ENCODE results near the gene PRKAG3.

PRKAG3 gene

GRCh38 chr2:218812861-218813260 is 18.7 kb downstream of the PRKAG3 start:
- no peak for DNase-seq

GRCh38 chr2:218812096-218812815 is 19.3 kb downstream of the PRKAG3 start:
- DNase-seq, result no peak

DNA sequence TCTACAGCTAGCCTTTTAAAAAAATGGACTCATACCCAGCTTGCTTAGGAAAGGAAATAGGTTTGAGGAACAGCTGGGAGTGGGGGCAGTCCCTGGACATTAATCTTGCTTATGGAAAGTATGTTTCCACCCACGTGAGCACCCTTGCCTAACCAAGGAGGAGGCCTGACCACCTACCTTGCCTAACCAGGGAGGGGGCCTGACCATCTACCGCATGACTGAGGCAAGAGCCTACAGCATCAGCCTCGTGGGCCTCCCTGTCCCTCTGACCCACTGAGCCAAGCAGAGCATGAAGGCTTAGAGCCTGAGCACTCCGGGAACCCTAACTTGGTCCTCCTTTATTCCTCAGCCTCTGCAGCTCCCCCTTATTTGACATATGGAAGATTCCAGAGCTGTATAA is 20.2 kb downstream of the PRKAG3 start:
- no peak for DNase-seq

DNA sequence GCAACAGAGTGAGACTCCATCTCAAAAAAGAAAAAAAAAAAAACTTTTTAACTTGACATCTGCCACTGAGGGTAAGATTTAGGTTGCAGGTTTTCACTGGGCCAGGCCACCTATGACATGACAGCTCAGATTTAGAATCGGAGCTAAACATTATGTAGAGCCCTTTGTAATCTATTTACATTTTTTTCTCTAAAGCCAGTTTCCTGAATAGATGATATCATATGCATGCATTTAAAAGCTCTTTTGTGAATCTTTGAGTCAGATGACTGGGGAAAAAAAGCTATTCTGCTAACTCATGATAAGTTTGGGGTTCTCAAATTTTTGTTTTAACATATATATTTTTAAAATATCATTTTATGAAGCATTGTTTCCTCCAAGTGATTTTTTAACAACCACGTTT is 21.3 kb downstream of the PRKAG3 start:
- no peak for DNase-seq

GRCh38 chr2:218809515-218809914 is 22.1 kb downstream of the PRKAG3 start:
- DNase-seq, result no peak

DNA sequence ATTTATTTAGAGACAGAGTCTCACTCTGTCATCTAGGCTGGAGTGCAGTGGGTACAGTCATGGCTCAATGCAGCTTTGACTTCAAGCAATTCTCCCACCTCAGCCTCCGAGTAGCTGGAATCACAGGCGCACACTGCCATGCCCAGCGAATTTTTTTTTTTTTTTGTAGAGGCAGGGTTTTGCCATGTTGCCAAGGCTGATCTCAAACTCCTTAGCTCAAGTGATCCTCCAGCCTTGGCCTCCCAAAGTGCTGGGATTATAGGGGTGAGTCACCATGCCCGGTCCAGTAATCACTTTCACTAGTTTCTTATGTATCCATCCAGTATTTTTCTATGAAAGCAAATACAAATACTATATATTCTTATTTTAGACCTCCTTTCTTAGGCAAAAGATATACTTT is 24.0 kb downstream of the PRKAG3 start:
- DNase-seq, result no peak

DNA sequence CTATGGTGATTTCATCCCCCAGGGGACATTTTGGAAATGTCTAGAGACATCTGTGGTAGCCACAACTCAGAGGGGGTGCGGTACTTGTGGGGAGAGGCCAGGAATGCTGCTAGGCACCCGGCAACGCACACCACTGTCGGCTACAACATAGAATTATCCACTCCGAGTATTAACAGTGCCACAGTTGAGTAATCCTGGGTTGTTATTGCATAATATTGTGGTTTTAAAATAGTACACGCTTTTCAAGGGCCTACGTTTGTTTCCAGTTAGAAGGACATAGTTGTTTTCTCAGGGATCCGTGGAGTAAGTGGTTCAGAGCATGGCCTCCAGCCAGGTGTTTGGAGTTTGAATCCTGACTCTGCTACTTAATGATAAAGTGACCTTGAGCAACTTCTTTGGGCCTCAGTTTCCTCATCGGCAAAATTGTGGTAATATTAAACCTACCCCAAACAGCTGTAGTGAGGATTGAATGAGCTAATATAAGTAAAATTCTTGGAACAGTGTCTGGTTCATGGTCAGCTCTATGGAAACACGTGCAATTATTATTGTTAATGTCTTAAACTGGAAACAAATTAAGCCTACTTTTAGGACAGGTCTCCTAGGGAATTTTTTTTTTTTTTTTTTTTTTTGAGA is 25.1 kb downstream of the PRKAG3 start:
- no peak for DNase-seq

- DNase-seq, result no peak
Measured at GRCh38 chr2:218805627-218806026, 26.0 kb downstream of the PRKAG3 start.

DNA sequence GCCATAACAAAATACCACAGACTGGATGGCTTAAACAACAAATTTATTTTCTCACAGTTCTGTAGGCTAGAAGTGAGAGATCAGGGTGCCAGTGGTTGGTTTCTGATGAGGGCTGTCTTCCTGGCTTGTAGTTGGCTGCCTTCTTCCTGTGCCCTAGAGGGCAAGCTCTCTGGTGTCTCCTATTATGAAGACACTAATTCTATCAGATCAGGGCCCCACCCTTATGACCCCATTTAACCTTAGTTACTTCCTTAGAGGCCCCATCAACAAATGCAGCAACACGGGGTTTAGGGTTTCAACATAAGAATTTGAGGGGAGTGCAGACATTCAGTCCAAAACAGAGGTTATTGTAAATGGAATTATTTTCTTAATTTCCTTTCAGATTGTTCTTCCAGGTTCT is 26.8 kb downstream of the PRKAG3 start:
- no peak for DNase-seq

DNA sequence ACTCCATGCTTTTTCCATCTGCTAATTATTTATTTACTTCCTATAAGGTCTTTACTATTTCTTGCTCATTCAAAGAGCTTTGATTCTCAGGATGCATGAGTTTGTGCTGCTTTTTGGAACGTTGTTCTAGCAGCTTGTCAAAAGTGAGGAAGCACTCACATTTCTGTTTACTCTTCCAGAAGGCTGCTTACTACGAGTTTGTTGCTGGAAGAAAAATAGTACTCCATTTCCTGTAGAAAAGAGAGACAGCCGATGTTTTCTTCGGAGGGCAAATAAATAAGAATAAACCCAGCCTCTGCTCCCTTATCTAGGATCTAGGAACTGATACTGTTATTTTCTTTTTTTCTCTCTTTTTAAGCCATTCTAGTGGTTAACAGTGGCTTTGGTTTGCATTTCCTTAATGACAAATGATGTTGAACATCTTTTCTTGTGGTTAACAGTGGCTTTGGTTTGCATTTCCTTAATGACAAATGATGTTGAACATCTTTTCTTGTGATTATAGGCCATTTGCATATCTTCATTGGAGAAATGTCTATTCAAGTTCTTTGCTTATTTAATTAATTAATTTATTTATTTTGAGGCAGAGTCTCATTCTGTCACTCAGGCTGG is 29.1 kb downstream of the PRKAG3 start:
- DNase-seq, result no peak

GRCh38 chr2:218799990-218800389 is 31.6 kb downstream of the PRKAG3 start:
- DNase-seq, result no peak

GRCh38 chr2:218798767-218799504 is 32.7 kb downstream of the PRKAG3 start:
- no peak for DNase-seq

DNA sequence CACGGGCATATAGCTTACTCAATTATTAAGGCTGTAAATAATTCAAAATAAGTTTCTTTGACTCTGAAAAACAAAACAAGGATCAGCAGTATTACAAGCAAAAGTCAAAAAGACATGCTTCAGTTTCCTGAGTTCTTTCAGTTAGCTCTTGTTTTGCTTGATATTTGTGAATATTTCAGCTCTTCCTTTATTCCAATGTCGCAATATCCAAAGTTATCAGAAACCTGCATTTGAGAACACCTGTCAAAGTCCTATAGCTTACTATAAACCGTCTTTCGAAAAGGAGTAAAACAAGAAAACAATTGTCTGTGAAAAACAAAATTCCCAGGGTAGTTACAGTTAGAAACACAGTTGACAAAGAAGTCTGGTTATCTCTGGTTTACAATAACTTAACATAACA is 34.9 kb downstream of the PRKAG3 start:
- DNase-seq, result no peak

- DNase-seq, result no peak
Measured at GRCh38 chr2:218792433-218792832, 39.2 kb downstream of the PRKAG3 start.

- no peak for DNase-seq
Measured at GRCh38 chr2:218788529-218789255, 42.9 kb downstream of the PRKAG3 start.

GRCh38 chr2:218786133-218786532 is 45.5 kb downstream of the PRKAG3 start:
- DNase-seq, result no peak

GRCh38 chr2:218785103-218785502 is 46.5 kb downstream of the PRKAG3 start:
- no peak for DNase-seq

DNA sequence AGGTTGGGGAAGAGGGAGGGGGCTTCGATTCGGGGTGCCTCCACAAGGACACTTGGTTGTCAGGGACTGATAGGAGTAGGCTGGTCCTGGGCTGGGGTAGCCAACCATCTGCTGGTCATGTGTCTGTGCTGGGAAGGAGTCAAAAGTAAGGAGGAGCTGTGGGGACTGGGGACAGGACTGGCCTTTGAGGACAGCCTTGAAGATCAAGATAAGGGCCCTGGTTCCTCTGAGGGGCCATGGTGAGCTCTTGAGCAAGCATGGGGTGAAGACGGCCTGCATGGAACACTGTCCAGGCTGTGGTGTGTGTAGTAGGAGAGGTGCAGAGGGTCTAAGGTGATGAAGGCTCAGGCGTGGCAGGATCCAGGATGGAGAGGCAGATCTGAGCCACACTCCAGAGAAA is 47.9 kb downstream of the PRKAG3 start:
- no peak for DNase-seq

DNA sequence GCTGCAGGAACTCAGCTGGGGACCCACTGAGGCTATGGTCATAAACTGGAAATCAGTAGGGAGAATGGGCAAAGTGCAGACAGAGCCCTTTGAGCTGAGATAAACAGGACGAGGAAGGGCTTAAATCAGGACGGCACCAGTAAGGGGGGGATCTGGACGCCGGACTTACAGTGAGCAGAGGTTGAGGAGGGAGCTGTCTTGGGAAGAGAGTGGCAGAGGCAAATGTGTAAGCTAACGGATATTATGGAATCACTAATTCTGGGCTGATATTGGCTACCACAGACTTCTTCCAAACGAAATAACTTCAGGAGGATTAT is 49.1 kb downstream of the PRKAG3 start:
- DNase-seq, result no peak

DNA sequence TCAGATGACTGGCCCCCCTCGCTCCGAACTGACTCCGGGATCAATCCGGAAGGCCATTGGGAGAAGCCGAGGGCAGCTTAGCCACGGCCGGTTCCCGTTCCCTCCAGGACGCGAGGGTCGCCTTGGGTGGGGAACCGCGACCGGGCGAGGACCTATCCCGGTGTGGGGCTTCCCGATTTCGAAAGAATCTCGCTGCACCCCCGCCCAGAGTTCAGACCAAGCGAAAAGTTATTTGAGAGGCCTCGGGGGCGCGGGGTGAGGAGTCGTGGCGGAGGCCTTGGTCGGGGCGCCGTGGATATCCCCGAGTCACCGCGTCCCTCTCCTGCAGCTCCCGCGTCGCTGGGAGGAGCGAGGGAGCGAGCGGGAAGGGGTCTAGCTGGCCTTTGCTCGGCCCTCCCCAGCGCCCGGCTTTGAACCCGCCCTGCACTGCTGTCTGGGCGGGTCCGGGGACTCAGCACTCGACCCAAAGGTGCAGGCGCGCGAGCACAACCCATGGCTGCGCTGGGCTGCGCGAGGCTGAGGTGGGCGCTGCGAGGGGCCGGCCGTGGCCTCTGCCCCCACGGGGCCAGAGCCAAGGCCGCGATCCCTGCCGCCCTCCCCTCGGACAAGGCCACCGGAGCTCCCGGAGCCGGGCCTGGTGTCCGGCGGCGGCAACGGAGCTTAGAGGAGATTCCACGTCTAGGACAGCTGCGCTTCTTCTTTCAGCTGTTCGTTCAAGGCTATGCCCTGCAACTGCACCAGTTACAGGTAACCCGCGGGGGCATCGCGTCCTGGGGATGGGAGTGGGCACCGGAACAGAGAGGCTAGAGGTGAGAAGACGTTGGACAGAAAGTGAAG is 49.7 kb downstream of the PRKAG3 start, which contains the start of gene CYP27A1:
TSS of gene CYP27A1 (plus strand) at position 457 of the 837 bp plus-strand sequence. CDS start at position 493, 36 bp downstream.
- DNase-seq, result no peak

GRCh38 chr2:218780851-218781690 is 50.5 kb downstream of the PRKAG3 start:
- DNase-seq, result no peak
